Hepatocyte (in vitro differentiated cells): ENCODE data around the gene GPR61.

Experiments used
- EZH2phosphoT487 ChIP-seq: fragments of 200-600 bp; sonication (generic); IDR thresholded peaks from one replicate; pipeline ENCODE4 v1.6.1; 2018; ENCODE audit warnings: antibody characterized with exemption, mild to moderate bottlenecking, low read depth, moderate library complexity; ENCODE audit not compliant: unreplicated experiment, severe bottlenecking
- TF ChIP-seq, protein P1 (sequence below): fragments of 200-600 bp; sonication (generic); IDR thresholded peaks from 2 replicates; pipeline ENCODE4 v1.5.1; 2016; ENCODE audit warnings: antibody characterized with exemption, mild to moderate bottlenecking; ENCODE audit not compliant: poor library complexity

GRCh38 chr1:109499081-109499480 lies 40.6 kb upstream of the GPR61 start:
- TF ChIP-seq, protein P1, sequence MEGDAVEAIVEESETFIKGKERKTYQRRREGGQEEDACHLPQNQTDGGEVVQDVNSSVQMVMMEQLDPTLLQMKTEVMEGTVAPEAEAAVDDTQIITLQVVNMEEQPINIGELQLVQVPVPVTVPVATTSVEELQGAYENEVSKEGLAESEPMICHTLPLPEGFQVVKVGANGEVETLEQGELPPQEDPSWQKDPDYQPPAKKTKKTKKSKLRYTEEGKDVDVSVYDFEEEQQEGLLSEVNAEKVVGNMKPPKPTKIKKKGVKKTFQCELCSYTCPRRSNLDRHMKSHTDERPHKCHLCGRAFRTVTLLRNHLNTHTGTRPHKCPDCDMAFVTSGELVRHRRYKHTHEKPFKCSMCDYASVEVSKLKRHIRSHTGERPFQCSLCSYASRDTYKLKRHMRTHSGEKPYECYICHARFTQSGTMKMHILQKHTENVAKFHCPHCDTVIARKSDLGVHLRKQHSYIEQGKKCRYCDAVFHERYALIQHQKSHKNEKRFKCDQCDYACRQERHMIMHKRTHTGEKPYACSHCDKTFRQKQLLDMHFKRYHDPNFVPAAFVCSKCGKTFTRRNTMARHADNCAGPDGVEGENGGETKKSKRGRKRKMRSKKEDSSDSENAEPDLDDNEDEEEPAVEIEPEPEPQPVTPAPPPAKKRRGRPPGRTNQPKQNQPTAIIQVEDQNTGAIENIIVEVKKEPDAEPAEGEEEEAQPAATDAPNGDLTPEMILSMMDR, result no peak
- no peak for TF ChIP-seq EZH2phosphoT487
